Vagina (tissue), 2 donors: ENCODE data around the gene DTHD1.

Experiments used
- POLR2A ChIP-seq, 2 donors: fragments of 450-650 bp; IDR thresholded peaks; one replicate each; pipeline ENCODE4 v1.6.1; 2017; ENCODE audit warnings: antibody characterized with exemption in 2 of 2, mild to moderate bottlenecking in 2 of 2, moderate library complexity in 2 of 2
- TF ChIP-seq, protein P1 (sequence below), 3 experiments: fragments of 450-650 bp in 2 of 3; fragments of 200-600 bp in 1 of 3; sonication (generic) in 1 of 3; IDR thresholded peaks; one replicate each; pipeline ENCODE4 v1.5.1; 2017 to 2019; ENCODE audit warnings: antibody characterized with exemption in 3 of 3, mild to moderate bottlenecking in 2 of 3, moderate library complexity in 2 of 3

DNA sequence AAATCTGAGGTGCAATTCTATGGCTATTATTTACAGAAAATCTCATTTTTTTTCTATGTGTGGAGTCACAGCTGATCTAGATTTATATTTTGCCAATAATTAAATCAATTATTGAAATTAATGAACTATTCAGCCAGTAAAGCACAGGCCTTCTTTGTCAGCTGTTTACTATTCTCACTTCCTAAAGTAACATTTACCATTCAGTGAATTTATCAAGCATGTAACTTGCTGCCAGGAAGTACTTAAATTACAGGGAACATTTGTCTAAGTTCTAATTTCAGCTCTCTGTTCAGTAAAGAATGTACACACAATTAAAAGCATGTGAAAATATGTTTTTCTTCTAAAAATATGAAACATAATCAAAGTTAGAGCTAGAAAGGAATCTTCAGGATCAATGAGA lies 79.3 kb downstream of the DTHD1 start:
- TF ChIP-seq, protein P1, sequence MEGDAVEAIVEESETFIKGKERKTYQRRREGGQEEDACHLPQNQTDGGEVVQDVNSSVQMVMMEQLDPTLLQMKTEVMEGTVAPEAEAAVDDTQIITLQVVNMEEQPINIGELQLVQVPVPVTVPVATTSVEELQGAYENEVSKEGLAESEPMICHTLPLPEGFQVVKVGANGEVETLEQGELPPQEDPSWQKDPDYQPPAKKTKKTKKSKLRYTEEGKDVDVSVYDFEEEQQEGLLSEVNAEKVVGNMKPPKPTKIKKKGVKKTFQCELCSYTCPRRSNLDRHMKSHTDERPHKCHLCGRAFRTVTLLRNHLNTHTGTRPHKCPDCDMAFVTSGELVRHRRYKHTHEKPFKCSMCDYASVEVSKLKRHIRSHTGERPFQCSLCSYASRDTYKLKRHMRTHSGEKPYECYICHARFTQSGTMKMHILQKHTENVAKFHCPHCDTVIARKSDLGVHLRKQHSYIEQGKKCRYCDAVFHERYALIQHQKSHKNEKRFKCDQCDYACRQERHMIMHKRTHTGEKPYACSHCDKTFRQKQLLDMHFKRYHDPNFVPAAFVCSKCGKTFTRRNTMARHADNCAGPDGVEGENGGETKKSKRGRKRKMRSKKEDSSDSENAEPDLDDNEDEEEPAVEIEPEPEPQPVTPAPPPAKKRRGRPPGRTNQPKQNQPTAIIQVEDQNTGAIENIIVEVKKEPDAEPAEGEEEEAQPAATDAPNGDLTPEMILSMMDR (IDR thresholded peaks at IDR 0.05) = no peak
- TF ChIP-seq POLR2A (IDR thresholded peaks at IDR 0.05) = no peak
